ENCODE results near the gene VTCN1. TPM values are rescaled to one million over a fixed set of nuclear protein-coding genes. Genes with fewer than 3 reads are reported as not detected.
"Not testable (repeated sequence)": the region's sequence is repeated elsewhere in the genome, so short reads cannot be mapped to it uniquely, and the experiment has no call there.

VTCN1 gene
- total RNA-seq, result not detected
- long read RNA-seq, result 0 reads

GRCh38 chr1:117210831-117211261 lies at the start of gene VTCN1:
Gene VTCN1, minus strand, starts transcription at chr1:117210927. Its CDS starts 72 bp downstream, at chr1:117210855.
- no peak within 1 kb of the TSS for H3K4me3 ChIP-seq
- intact Hi-C loops (cut with micrococcal nuclease), result no loop called here
- peaks cover 11% of the 10 kb centered on the region for H3K27me3 ChIP-seq (ENCODE audit: low read depth)
- peaks cover 1% of the 10 kb centered on the region for H3K4me1 ChIP-seq
- H3K27ac ChIP-seq (replicated peaks), result no peak within 1 kb of the TSS
- DNase-seq, result no peak
- H3K36me3 ChIP-seq, result no peaks in the 10 kb centered on the region
- H3K9me3 ChIP-seq (replicated peaks), result no peaks in the 10 kb centered on the region
- TF ChIP-seq CTCF (IDR thresholded peaks at IDR 0.05; ENCODE audit: borderline replicate concordance), result no peak

GRCh38 chr1:117258791-117259190 lies 48.1 kb upstream of the VTCN1 start:
- no peak for TF ChIP-seq CTCF (IDR thresholded peaks at IDR 0.05; ENCODE audit: borderline replicate concordance)

GRCh38 chr1:117258075-117258474 lies 47.3 kb upstream of the VTCN1 start:
- intact Hi-C loops (cut with micrococcal nuclease); H3K4me1 ChIP-seq; H3K27ac ChIP-seq (replicated peaks); H3K27me3 ChIP-seq (ENCODE audit: low read depth); H3K36me3 ChIP-seq; DNase-seq; H3K4me3 ChIP-seq: not testable (repeated sequence)
- H3K9me3 ChIP-seq (replicated peaks), result peaks cover 11% of the 10 kb centered on the region

More at GRCh38 chr1:117258791-117259190, 48.1 kb upstream of the VTCN1 start:
- DNase-seq, result no peak
- H3K36me3 ChIP-seq, result no peaks in the 10 kb centered on the region
- H3K9me3 ChIP-seq (replicated peaks), result peaks cover 11% of the 10 kb centered on the region
- no peak overlapping the region for H3K27ac ChIP-seq (replicated peaks)
- intact Hi-C loops (cut with micrococcal nuclease), result no loop called here
- H3K27me3 ChIP-seq (ENCODE audit: low read depth), result no peaks in the 10 kb centered on the region
- H3K4me3 ChIP-seq, result no peak overlapping the region
- no peaks in the 10 kb centered on the region for H3K4me1 ChIP-seq

GRCh38 chr1:117257291-117257690 lies 46.6 kb upstream of the VTCN1 start:
- intact Hi-C loops (cut with micrococcal nuclease), result no loop called here
- no peak overlapping the region for H3K4me3 ChIP-seq

GRCh38 chr1:117250061-117250606 lies 39.4 kb upstream of the VTCN1 start:
- intact Hi-C loops (cut with micrococcal nuclease), result no loop called here
- DNase-seq, result no peak
- H3K27ac ChIP-seq (replicated peaks), result no peak overlapping the region
- no peaks in the 10 kb centered on the region for H3K27me3 ChIP-seq (ENCODE audit: low read depth)
- no peaks in the 10 kb centered on the region for H3K9me3 ChIP-seq (replicated peaks)
- H3K4me3 ChIP-seq, result no peak overlapping the region
- no peaks in the 10 kb centered on the region for H3K36me3 ChIP-seq
- H3K4me1 ChIP-seq, result no peaks in the 10 kb centered on the region
- no peak for TF ChIP-seq CTCF (IDR thresholded peaks at IDR 0.05; ENCODE audit: borderline replicate concordance)

More at GRCh38 chr1:117257291-117257690, 46.6 kb upstream of the VTCN1 start:
- no peak for TF ChIP-seq CTCF (IDR thresholded peaks at IDR 0.05; ENCODE audit: borderline replicate concordance)
- Histone ChIP-seq H3K27me3 (ENCODE audit: low read depth) (no peaks in the 10 kb centered on the region), H3K27ac (replicated peaks) (no peak overlapping the region), H3K4me1 (no peaks in the 10 kb centered on the region), H3K36me3 (no peaks in the 10 kb centered on the region), H3K9me3 (replicated peaks) (peaks cover 11% of the 10 kb centered on the region)
- no peak for DNase-seq

GRCh38 chr1:117244971-117245370 lies 34.2 kb upstream of the VTCN1 start:
- no peaks in the 10 kb centered on the region for H3K4me1 ChIP-seq
- H3K36me3 ChIP-seq, result no peaks in the 10 kb centered on the region
- no peaks in the 10 kb centered on the region for H3K9me3 ChIP-seq (replicated peaks)
- no peak overlapping the region for H3K27ac ChIP-seq (replicated peaks)
- intact Hi-C loops (cut with micrococcal nuclease), result no loop called here
- no peak for TF ChIP-seq CTCF (IDR thresholded peaks at IDR 0.05; ENCODE audit: borderline replicate concordance)
- H3K27me3 ChIP-seq (ENCODE audit: low read depth), result no peaks in the 10 kb centered on the region
- no peak overlapping the region for H3K4me3 ChIP-seq
- DNase-seq, result no peak

All from left ventricle myocardium inferior (tissue), 1 donor.